Measurements from ENCODE around the gene IFI30. TPM values are rescaled to one million over a fixed set of nuclear protein-coding genes. Genes with fewer than 3 reads are reported as not detected.

The IFI30 gene
- total RNA-seq, 2 donors from 2014 or later: 47.1 to 95.2 TPM

DNA sequence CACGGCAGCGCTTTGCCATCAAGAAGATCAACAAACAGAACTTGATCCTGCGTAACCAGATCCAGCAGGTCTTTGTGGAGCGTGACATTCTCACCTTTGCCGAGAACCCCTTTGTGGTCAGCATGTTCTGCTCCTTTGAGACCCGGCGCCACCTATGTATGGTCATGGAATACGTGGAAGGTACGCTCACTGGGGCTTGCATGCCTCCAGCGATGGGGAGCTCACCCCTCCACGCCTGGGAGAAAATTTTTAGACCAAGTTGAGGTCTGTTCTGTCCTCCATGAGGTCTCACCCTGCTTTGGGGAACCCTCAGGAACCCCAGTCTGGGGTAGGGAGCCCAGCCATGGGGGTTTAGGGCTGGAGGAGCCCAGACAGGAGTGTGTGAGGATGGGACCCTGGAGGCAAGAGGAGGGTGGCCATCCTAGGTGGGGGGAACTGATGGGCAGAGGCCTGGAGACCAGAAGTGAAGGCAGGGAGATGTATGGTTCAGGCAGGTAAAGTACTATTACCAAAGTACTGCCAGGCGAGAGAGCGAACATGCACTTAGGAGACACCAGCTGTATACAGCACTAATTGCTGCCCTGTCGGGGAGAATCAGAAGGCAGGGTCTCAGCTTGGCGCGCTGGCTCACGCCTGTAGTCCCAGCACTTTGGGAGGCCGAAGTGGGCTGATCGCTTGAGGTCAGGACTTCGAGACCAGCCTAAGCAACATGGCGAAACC is 42.9 kb upstream of the IFI30 start:
- no peak overlapping the region for H3K9ac ChIP-seq (ENCODE audit: low read depth in 2 of 2, low read length in 2 of 2)

DNA sequence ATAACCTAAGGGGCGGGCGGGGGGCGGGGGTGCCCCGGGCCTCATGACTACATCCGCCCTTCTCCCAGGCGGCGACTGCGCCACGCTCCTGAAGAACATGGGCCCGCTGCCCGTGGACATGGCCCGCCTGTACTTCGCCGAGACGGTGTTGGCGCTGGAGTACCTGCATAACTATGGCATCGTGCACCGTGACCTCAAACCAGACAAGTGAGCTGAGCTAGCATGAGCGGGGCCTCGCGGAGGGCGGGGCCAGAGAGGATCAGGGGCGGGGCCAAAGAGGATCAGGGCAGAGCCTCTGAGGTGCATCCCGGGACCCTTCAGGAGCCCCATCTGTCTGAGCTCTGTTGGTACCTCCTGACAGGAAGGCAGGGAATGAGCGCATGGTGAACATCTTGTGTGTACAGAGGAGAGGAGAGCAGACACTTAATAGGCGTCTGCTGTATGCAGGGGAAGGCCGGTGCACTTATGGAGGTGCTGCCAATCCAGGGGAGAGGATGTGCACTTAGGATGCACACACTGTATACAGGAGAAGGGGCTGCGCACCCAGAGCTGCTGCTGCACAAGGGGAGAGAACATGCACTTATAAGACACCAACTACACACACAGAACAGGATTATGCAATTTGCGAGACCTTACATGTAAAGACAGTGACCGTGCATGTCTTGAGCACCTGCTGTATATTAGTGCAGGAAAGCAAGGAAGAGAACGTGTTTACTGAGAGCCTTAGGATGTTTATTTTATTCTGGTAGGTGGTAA is 41.6 kb upstream of the IFI30 start:
- Histone ChIP-seq H3K36me3 (peaks cover 16% of the 10 kb centered on the region), H3K9me3 (no peaks in the 10 kb centered on the region), H3K4me1 (no peaks in the 10 kb centered on the region), H3K27me3 (no peaks in the 10 kb centered on the region), H3K9ac (ENCODE audit: low read depth in 2 of 2, low read length in 2 of 2) (no peak overlapping the region), H3K27ac (no peak overlapping the region), H3K4me3 (no peak overlapping the region)
- intact Hi-C loops (cut with DNase I): no loop called here
- DNase-seq: no peak
- TF ChIP-seq, protein P1, sequence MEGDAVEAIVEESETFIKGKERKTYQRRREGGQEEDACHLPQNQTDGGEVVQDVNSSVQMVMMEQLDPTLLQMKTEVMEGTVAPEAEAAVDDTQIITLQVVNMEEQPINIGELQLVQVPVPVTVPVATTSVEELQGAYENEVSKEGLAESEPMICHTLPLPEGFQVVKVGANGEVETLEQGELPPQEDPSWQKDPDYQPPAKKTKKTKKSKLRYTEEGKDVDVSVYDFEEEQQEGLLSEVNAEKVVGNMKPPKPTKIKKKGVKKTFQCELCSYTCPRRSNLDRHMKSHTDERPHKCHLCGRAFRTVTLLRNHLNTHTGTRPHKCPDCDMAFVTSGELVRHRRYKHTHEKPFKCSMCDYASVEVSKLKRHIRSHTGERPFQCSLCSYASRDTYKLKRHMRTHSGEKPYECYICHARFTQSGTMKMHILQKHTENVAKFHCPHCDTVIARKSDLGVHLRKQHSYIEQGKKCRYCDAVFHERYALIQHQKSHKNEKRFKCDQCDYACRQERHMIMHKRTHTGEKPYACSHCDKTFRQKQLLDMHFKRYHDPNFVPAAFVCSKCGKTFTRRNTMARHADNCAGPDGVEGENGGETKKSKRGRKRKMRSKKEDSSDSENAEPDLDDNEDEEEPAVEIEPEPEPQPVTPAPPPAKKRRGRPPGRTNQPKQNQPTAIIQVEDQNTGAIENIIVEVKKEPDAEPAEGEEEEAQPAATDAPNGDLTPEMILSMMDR (IDR thresholded peaks at IDR 0.05): no peak

More for the DNA sequence above, 42.9 kb upstream of the IFI30 start:
- no peak overlapping the region for H3K27ac ChIP-seq
- H3K4me3 ChIP-seq: no peak overlapping the region
- intact Hi-C loops (cut with DNase I): no loop called here
- no peaks in the 10 kb centered on the region for H3K27me3 ChIP-seq
- TF ChIP-seq, protein P1 (IDR thresholded peaks at IDR 0.05): no peak
- no peaks in the 10 kb centered on the region for H3K9me3 ChIP-seq
- no peaks in the 10 kb centered on the region for H3K4me1 ChIP-seq
- DNase-seq: no peak
- H3K36me3 ChIP-seq: peaks cover 16% of the 10 kb centered on the region

DNA sequence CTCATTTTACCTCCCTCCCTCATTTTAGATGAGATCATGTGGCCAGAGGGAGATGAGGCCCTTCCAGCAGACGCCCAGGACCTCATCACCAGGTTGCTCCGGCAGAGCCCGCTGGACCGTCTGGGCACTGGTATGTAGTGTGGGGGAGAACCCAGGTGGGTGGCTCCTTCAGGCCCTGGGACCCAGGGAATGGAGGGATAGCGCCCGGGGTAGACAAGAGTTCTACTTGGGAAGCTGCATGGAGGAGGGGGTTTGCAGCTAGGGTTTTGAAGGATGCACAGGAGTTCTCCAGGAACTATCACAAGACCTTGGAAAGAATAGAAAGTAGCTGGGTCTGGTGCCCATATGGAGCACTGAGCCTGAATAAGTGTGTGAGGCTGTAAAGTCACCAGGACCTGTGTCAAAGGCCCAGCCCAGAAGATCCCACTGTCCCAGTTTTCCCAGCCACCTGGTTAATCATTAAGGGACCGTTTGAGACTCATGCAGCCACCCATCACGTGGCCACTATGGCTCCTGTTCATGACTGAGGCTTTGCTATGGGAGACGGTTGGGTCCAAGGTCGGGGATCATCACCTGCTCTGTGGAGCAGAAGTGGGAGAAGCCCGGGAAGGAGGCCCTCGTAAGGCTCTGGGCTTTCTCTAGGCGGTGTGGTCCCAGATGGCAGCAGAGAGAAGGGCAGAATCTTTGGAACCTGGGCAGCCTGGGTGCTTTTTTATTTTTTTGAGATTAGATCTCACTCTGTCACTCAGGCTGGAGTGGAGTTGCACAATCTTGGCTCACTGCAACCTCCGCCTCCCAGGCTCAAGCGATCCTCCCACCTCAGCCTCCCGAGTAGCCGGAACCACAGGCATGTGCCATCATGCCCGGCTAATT is 37.7 kb upstream of the IFI30 start:
- Histone ChIP-seq H3K4me3 (no peak overlapping the region), H3K27ac (peak overlapping the region; percentile 65), H3K4me1 (no peaks in the 10 kb centered on the region), H3K9me3 (no peaks in the 10 kb centered on the region), H3K27me3 (no peaks in the 10 kb centered on the region), H3K9ac (ENCODE audit: low read depth in 2 of 2, low read length in 2 of 2) (peak overlapping the region in 1 of 2 donors; percentile 34), H3K36me3 (peaks cover 11% of the 10 kb centered on the region)
- peak; percentile 92 for DNase-seq
- TF ChIP-seq, protein P1 (IDR thresholded peaks at IDR 0.05): no peak
- intact Hi-C loops (cut with DNase I): no loop called here

DNA sequence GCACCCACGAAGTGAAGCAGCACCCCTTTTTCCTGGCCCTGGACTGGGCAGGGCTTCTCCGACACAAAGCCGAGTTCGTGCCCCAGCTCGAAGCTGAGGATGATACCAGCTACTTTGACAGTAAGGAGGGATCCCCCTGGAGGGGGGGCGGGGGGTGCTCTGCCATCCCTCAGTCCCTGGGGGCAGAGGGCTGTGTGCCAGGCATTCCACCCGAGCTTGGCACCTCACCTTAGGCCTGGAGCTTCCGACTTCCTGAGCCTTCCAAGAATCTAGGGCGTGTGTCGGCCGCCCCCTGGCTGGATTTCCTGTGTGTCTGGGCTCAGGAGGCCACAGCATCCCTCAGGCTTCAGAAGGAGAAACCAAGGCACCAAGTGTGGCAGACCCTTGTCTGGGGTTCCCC is 36.4 kb upstream of the IFI30 start:
- TF ChIP-seq, protein P1 (IDR thresholded peaks at IDR 0.05): no peak
- Histone ChIP-seq H3K9ac (ENCODE audit: low read depth in 2 of 2, low read length in 2 of 2) (peak overlapping the region in 1 of 2 donors; percentile 4), H3K4me1 (no peaks in the 10 kb centered on the region), H3K9me3 (no peaks in the 10 kb centered on the region), H3K27me3 (no peaks in the 10 kb centered on the region), H3K4me3 (no peak overlapping the region), H3K27ac (no peak overlapping the region), H3K36me3 (peaks cover 14% of the 10 kb centered on the region)
- intact Hi-C loops (cut with DNase I): no loop called here
- DNase-seq: no peak

DNA sequence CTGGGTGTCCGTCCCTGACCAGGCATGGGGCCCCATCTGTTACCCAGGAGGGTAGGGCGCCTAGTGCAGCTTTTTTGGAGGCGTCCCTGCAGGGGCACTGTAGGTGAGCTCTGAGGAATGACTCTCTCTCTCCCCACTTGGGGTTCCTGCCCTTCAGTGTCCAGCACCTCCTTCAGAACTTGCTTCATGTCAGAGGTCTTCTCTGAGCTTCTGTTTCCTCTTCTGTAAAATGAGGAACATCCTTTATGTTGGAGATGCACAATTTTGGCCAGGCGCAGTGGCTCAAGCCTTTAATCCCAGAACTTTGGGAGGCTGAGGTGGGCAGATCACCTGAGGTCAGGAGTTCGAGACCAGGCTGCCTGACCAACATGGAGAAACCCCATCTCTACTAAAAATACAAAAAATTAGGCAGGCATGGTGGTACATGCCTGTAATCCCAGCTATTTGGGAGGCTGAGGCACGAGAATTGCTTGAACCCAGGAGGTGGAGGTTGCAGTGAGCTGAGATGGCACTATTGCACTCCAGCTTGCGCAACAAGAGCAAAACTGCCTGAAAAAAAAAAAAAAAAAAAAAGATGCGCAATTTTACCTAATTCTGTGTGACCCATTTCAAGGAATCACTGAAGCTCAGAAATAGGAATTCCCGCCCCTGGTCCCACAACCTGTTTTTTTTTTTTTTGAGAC is 35.8 kb upstream of the IFI30 start:
- Histone ChIP-seq H3K27ac (no peak overlapping the region), H3K9me3 (no peaks in the 10 kb centered on the region), H3K36me3 (peaks cover 8% of the 10 kb centered on the region), H3K27me3 (no peaks in the 10 kb centered on the region), H3K4me1 (no peaks in the 10 kb centered on the region), H3K4me3 (no peak overlapping the region), H3K9ac (ENCODE audit: low read depth in 2 of 2, low read length in 2 of 2) (no peak overlapping the region)
- intact Hi-C loops (cut with DNase I): no loop called here
- TF ChIP-seq, protein P1 (IDR thresholded peaks at IDR 0.05): no peak
- DNase-seq: no peak

All from colonic mucosa (tissue), 4 donors.